ENCODE measurements around the gene RSF1. TPM values are rescaled to one million over a fixed set of nuclear protein-coding genes. Genes with fewer than 3 reads are reported as not detected.

RSF1 gene
- total and polyA plus RNA-seq, 2 donors from 2014 or later, result 7.9 to 71.9 TPM

- no peaks in the 10 kb centered on the region for H3K36me3 ChIP-seq (ENCODE audit: control insufficient read depth in 2 of 3, insufficient read depth in 3 of 3, low read length in 3 of 3)
- intact Hi-C loops (cut with DNase I), result no loop called here
- H3K9me3 ChIP-seq (ENCODE audit: control insufficient read depth in 2 of 3, insufficient read depth in 1 of 3, low read length in 3 of 3), result no peaks in the 10 kb centered on the region
- no peaks in the 10 kb centered on the region for H3K27me3 ChIP-seq (ENCODE audit: control insufficient read depth, insufficient read depth, low read length)
- H3K4me3 ChIP-seq (ENCODE audit: low read length in 3 of 3), result no peak overlapping the region
- TF ChIP-seq CTCF (IDR thresholded peaks at IDR 0.05; ENCODE audit: borderline replicate concordance, extremely low read depth, insufficient read depth), result no peak
- no peaks in the 10 kb centered on the region for H3K4me1 ChIP-seq (ENCODE audit: control insufficient read depth in 2 of 3, insufficient read depth in 2 of 3, low read depth in 1 of 3, low read length in 3 of 3)
- FAIRE-seq, result no peak
- no peak for DNase-seq
- no peak overlapping the region for H3K9ac ChIP-seq (ENCODE audit: low read length in 3 of 3)
- H3K27ac ChIP-seq (ENCODE audit: low read depth in 2 of 2, low read length in 2 of 2), result no peak overlapping the region
Observed at GRCh38 chr11:77650123-77650522, 170.4 kb downstream of the RSF1 start.

GRCh38 chr11:77647654-77648305 is 172.7 kb downstream of the RSF1 start:
- no peak for TF ChIP-seq CTCF (IDR thresholded peaks at IDR 0.05; ENCODE audit: borderline replicate concordance, extremely low read depth, insufficient read depth)
- H3K4me1 ChIP-seq (ENCODE audit: control insufficient read depth in 2 of 3, insufficient read depth in 2 of 3, low read depth in 1 of 3, low read length in 3 of 3), result no peaks in the 10 kb centered on the region
- DNase-seq, result no peak
- no peaks in the 10 kb centered on the region for H3K27me3 ChIP-seq (ENCODE audit: control insufficient read depth, insufficient read depth, low read length)
- no peak overlapping the region for H3K4me3 ChIP-seq (ENCODE audit: low read length in 3 of 3)
- intact Hi-C loops (cut with DNase I), result no loop called here
- no peaks in the 10 kb centered on the region for H3K9me3 ChIP-seq (ENCODE audit: control insufficient read depth in 2 of 3, insufficient read depth in 1 of 3, low read length in 3 of 3)
- FAIRE-seq, result no peak
- H3K27ac ChIP-seq (ENCODE audit: low read depth in 2 of 2, low read length in 2 of 2), result no peak overlapping the region
- H3K9ac ChIP-seq (ENCODE audit: low read length in 3 of 3), result no peak overlapping the region
- H3K36me3 ChIP-seq (ENCODE audit: control insufficient read depth in 2 of 3, insufficient read depth in 3 of 3, low read length in 3 of 3), result no peaks in the 10 kb centered on the region

- Histone ChIP-seq H3K4me3 (ENCODE audit: low read length in 3 of 3) (no peak overlapping the region), H3K36me3 (ENCODE audit: control insufficient read depth in 2 of 3, insufficient read depth in 3 of 3, low read length in 3 of 3) (no peaks in the 10 kb centered on the region), H3K9me3 (ENCODE audit: control insufficient read depth in 2 of 3, insufficient read depth in 1 of 3, low read length in 3 of 3) (no peaks in the 10 kb centered on the region), H3K27ac (ENCODE audit: low read depth in 2 of 2, low read length in 2 of 2) (no peak overlapping the region), H3K4me1 (ENCODE audit: control insufficient read depth in 2 of 3, insufficient read depth in 2 of 3, low read depth in 1 of 3, low read length in 3 of 3) (no peaks in the 10 kb centered on the region), H3K9ac (ENCODE audit: low read length in 3 of 3) (no peak overlapping the region), H3K27me3 (ENCODE audit: control insufficient read depth, insufficient read depth, low read length) (no peaks in the 10 kb centered on the region)
- no peak for TF ChIP-seq CTCF (IDR thresholded peaks at IDR 0.05; ENCODE audit: borderline replicate concordance, extremely low read depth, insufficient read depth)
- FAIRE-seq (no peak), DNase-seq (no peak)
- intact Hi-C loops (cut with DNase I), result no loop called here
Observed at GRCh38 chr11:77644887-77645286, 175.6 kb downstream of the RSF1 start.

- no peak for TF ChIP-seq CTCF (IDR thresholded peaks at IDR 0.05; ENCODE audit: borderline replicate concordance, extremely low read depth, insufficient read depth)
- DNase-seq, result no peak
- H3K27me3 ChIP-seq (ENCODE audit: control insufficient read depth, insufficient read depth, low read length), result no peaks in the 10 kb centered on the region
- H3K36me3 ChIP-seq (ENCODE audit: control insufficient read depth in 2 of 3, insufficient read depth in 3 of 3, low read length in 3 of 3), result no peaks in the 10 kb centered on the region
- H3K4me1 ChIP-seq (ENCODE audit: control insufficient read depth in 2 of 3, insufficient read depth in 2 of 3, low read depth in 1 of 3, low read length in 3 of 3), result peaks cover 2 to 4% (median 4%) of the 10 kb centered on the region in 3 donors
- no peak overlapping the region for H3K27ac ChIP-seq (ENCODE audit: low read depth in 2 of 2, low read length in 2 of 2)
- H3K9me3 ChIP-seq (ENCODE audit: control insufficient read depth in 2 of 3, insufficient read depth in 1 of 3, low read length in 3 of 3), result no peaks in the 10 kb centered on the region
- no peak for FAIRE-seq
- intact Hi-C loops (cut with DNase I), result no loop called here
- H3K9ac ChIP-seq (ENCODE audit: low read length in 3 of 3), result no peak overlapping the region
- no peak overlapping the region for H3K4me3 ChIP-seq (ENCODE audit: low read length in 3 of 3)
Observed at GRCh38 chr11:77642228-77642627, 178.3 kb downstream of the RSF1 start.

Data from kidney (tissue), 14 donors.